Sigmoid colon (tissue), 4 donors: ENCODE measurements around the gene TRDMT1.

Source experiments
- CTCF ChIP-seq, 4 experiments: fragments of 450-650 bp in 3 of 4; fragments of 200-600 bp in 1 of 4; IDR thresholded peaks; one replicate each; pipeline ENCODE4 v1.5.1; 2016 to 2019; ENCODE audit warnings: antibody characterized with exemption in 4 of 4, mild to moderate bottlenecking in 3 of 4, moderate library complexity in 2 of 4
- EP300 ChIP-seq, 4 donors: sonication (generic); formaldehyde crosslinking; IDR thresholded peaks; one replicate each; pipeline ENCODE4 v1.6.1; 2017; ENCODE audit warnings: antibody characterized with exemption in 4 of 4
- POLR2A ChIP-seq, 2 donors: fragments of 450-650 bp; IDR thresholded peaks; one replicate each; pipeline ENCODE4 v1.6.1; 2016; ENCODE audit warnings: antibody characterized with exemption in 2 of 2, mild to moderate bottlenecking in 2 of 2, moderate library complexity in 2 of 2
- POLR2AphosphoS5 ChIP-seq, 4 donors: sonication (generic); formaldehyde crosslinking; IDR thresholded peaks; one replicate each; pipeline ENCODE4 v1.6.1; 2017; ENCODE audit warnings: antibody characterized with exemption in 4 of 4

DNA sequence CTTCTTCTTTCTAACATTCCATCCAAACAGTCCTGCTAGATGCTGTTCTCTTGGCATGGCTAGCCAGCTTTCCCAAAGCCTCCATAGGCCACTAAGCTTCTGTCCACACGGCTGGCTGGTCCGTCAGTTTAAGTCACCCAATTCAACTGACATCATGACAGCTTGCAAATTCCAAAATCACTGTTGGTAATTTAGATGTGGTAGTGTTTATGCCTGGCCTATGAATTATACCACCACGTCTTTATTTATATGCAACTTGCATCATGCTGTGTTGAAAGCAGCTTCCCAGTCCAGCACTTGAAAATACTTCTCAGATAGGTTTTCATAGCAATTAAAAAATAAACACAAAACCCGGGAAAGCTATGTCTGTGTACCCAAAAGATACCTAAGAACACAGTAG, 24.3 kb upstream of the TRDMT1 start:
- TF ChIP-seq POLR2A (IDR thresholded peaks at IDR 0.05) = no peak
- no peak for TF ChIP-seq EP300 (IDR thresholded peaks at IDR 0.05)
- no peak for TF ChIP-seq CTCF (IDR thresholded peaks at IDR 0.05)
- no peak for TF ChIP-seq POLR2AphosphoS5 (IDR thresholded peaks at IDR 0.05)
